ENCODE results near the gene NRBF2.
"Not testable (repeated sequence)": the region's sequence is repeated elsewhere in the genome, so short reads cannot be mapped to it uniquely, and the experiment has no call there.

NRBF2 gene

DNA sequence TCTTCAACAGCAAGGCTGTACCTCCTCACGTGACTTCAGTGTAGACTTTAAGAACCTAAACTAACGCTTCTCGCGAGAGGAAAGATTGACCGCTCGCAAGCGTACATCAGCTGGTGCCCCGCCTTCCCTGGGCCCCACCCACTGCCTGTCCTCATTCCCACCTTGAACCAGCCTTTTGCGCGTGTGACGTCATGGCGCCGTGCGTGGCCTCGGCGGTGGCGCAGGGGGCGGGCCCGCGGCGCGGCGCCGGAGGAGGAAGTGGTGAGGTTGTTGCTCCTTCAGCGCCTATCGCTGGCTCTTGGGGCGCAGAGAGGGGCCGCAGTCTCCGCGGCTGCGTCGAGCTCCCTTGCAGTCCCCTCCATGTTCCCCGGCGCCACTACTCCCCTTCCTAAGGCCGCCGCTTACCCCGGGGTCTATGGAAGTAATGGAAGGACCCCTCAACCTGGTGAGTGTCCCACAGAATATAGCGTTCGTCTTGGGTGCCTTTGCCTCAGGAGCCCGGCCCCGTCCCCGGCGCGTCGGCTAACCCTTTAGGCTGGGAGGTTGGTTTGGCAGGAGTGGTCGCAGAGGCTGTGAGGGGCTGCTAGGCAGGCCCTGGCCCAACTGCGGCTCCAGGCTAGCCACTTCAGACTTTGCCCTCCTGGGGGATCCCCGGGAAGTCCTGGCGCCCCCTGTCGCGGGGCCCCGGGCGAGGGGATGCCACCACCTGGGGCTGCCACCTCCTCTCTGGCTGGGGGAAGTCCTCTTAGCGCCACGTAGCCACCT is at the start of gene NRBF2:
TSS of gene NRBF2 (plus strand) at position 273 of the 765 bp plus-strand sequence. CDS start at position 416, 143 bp downstream.
- Histone ChIP-seq H3K9me3 (ENCODE audit: control insufficient read depth in 1 of 2, low read length in 2 of 2) (no peaks in the 10 kb centered on the region), H3K27ac (ENCODE audit: low read length) (peak within 1 kb of the TSS; percentile 66), H3K27me3 (ENCODE audit: low read depth, low read length) (no peaks in the 10 kb centered on the region), H3K4me1 (ENCODE audit: control insufficient read depth in 1 of 2, insufficient read depth in 2 of 2, low read length in 2 of 2) (peaks cover 0 to 18% of the 10 kb centered on the region in 2 donors), H3K36me3 (ENCODE audit: control insufficient read depth in 1 of 2, insufficient read depth in 2 of 2, low read length in 2 of 2) (no peaks in the 10 kb centered on the region), H3K4me3 (ENCODE audit: low read depth in 1 of 2, low read length in 2 of 2) (peak within 1 kb of the TSS; percentile 69 to 95)

- not testable (repeated sequence) for H3K36me3 ChIP-seq (ENCODE audit: control insufficient read depth in 1 of 2, insufficient read depth in 2 of 2, low read length in 2 of 2); H3K4me1 ChIP-seq (ENCODE audit: control insufficient read depth in 1 of 2, insufficient read depth in 2 of 2, low read length in 2 of 2); H3K27ac ChIP-seq (ENCODE audit: low read length); H3K27me3 ChIP-seq (ENCODE audit: low read depth, low read length); H3K4me3 ChIP-seq (ENCODE audit: low read depth in 1 of 2, low read length in 2 of 2); H3K9me3 ChIP-seq (ENCODE audit: control insufficient read depth in 1 of 2, low read length in 2 of 2)
Measured at GRCh38 chr10:63083406-63083805, 49.7 kb upstream of the NRBF2 start.

- no peaks in the 10 kb centered on the region for H3K27me3 ChIP-seq (ENCODE audit: low read depth, low read length)
- no peaks in the 10 kb centered on the region for H3K9me3 ChIP-seq (ENCODE audit: control insufficient read depth in 1 of 2, low read length in 2 of 2)
- H3K27ac ChIP-seq (ENCODE audit: low read length): no peak overlapping the region
- H3K4me3 ChIP-seq (ENCODE audit: low read depth in 1 of 2, low read length in 2 of 2): no peak overlapping the region
- no peaks in the 10 kb centered on the region for H3K36me3 ChIP-seq (ENCODE audit: control insufficient read depth in 1 of 2, insufficient read depth in 2 of 2, low read length in 2 of 2)
- H3K4me1 ChIP-seq (ENCODE audit: control insufficient read depth in 1 of 2, insufficient read depth in 2 of 2, low read length in 2 of 2): no peaks in the 10 kb centered on the region
Measured at GRCh38 chr10:63083904-63084689, 49.0 kb upstream of the NRBF2 start.

DNA sequence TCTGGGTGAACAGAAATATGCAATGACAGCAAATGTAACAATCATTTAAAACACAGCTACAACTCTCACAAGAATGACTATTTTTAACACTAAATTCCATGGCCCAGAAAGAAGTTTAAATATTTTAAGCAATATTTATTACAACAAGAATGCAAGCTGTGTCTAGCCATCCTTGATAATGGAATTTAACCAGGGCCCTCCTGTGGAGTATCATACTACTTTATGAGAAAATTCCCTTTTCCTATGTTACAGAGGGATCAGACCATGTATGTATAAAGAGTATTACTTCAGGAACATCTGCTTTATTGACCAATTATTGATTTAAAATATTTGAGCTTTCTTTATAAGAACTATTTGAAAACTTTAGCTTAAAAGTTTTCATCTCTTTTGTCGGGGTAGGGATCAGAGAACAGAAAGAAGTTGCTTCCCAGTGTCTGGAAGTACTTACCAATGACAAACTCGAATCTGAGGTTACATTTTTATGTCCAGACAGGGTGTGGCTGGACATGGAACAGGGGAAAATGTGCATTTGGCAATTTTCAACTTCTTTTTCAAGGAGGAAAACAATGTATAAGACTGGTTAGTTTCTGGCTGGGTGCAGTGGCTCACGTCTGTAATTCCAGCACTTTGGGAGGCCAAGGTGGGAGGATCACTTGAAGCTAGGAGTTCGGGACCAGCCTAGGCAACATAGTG is 48.3 kb upstream of the NRBF2 start:
- H3K4me3 ChIP-seq (ENCODE audit: low read depth in 1 of 2, low read length in 2 of 2): no peak overlapping the region
- no peak overlapping the region for H3K27ac ChIP-seq (ENCODE audit: low read length)

GRCh38 chr10:63093227-63093626 is 39.9 kb upstream of the NRBF2 start:
- Histone ChIP-seq H3K27me3 (ENCODE audit: low read depth, low read length) (no peaks in the 10 kb centered on the region), H3K4me3 (ENCODE audit: low read depth in 1 of 2, low read length in 2 of 2) (no peak overlapping the region), H3K36me3 (ENCODE audit: control insufficient read depth in 1 of 2, insufficient read depth in 2 of 2, low read length in 2 of 2) (no peaks in the 10 kb centered on the region), H3K27ac (ENCODE audit: low read length) (no peak overlapping the region), H3K9me3 (ENCODE audit: control insufficient read depth in 1 of 2, low read length in 2 of 2) (no peaks in the 10 kb centered on the region), H3K4me1 (ENCODE audit: control insufficient read depth in 1 of 2, insufficient read depth in 2 of 2, low read length in 2 of 2) (no peaks in the 10 kb centered on the region)

More for the DNA sequence above, 48.3 kb upstream of the NRBF2 start:
- Histone ChIP-seq H3K36me3 (ENCODE audit: control insufficient read depth in 1 of 2, insufficient read depth in 2 of 2, low read length in 2 of 2) (no peaks in the 10 kb centered on the region), H3K9me3 (ENCODE audit: control insufficient read depth in 1 of 2, low read length in 2 of 2) (no peaks in the 10 kb centered on the region), H3K27me3 (ENCODE audit: low read depth, low read length) (no peaks in the 10 kb centered on the region), H3K4me1 (ENCODE audit: control insufficient read depth in 1 of 2, insufficient read depth in 2 of 2, low read length in 2 of 2) (no peaks in the 10 kb centered on the region)

GRCh38 chr10:63094405-63094804 is 38.7 kb upstream of the NRBF2 start:
- H3K4me1 ChIP-seq (ENCODE audit: control insufficient read depth in 1 of 2, insufficient read depth in 2 of 2, low read length in 2 of 2): no peaks in the 10 kb centered on the region
- H3K4me3 ChIP-seq (ENCODE audit: low read depth in 1 of 2, low read length in 2 of 2): no peak overlapping the region
- no peaks in the 10 kb centered on the region for H3K36me3 ChIP-seq (ENCODE audit: control insufficient read depth in 1 of 2, insufficient read depth in 2 of 2, low read length in 2 of 2)
- no peaks in the 10 kb centered on the region for H3K9me3 ChIP-seq (ENCODE audit: control insufficient read depth in 1 of 2, low read length in 2 of 2)
- no peaks in the 10 kb centered on the region for H3K27me3 ChIP-seq (ENCODE audit: low read depth, low read length)
- no peak overlapping the region for H3K27ac ChIP-seq (ENCODE audit: low read length)

DNA sequence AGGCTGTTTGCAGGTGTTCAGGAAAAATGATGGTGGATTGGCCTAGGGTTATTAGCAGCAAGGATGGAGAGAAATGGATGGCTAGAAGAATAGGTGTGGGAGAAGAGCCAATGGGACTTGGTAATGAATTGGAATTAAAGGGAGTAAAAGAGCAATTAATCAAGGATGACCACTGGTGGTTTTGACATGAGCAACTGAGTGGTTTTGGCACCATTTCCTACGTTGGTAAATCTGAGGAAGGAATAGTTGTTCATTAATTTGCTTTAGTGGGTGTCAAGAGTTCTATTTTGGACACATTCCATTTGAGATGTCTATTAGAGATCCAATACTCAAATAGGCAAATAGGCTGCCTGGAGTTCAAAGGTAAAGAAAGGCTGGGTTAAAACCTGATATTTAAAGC is 38.2 kb upstream of the NRBF2 start:
- Histone ChIP-seq H3K27ac (ENCODE audit: low read length) (no peak overlapping the region), H3K27me3 (ENCODE audit: low read depth, low read length) (no peaks in the 10 kb centered on the region), H3K4me1 (ENCODE audit: control insufficient read depth in 1 of 2, insufficient read depth in 2 of 2, low read length in 2 of 2) (no peaks in the 10 kb centered on the region), H3K9me3 (ENCODE audit: control insufficient read depth in 1 of 2, low read length in 2 of 2) (no peaks in the 10 kb centered on the region), H3K36me3 (ENCODE audit: control insufficient read depth in 1 of 2, insufficient read depth in 2 of 2, low read length in 2 of 2) (no peaks in the 10 kb centered on the region), H3K4me3 (ENCODE audit: low read depth in 1 of 2, low read length in 2 of 2) (no peak overlapping the region)

DNA sequence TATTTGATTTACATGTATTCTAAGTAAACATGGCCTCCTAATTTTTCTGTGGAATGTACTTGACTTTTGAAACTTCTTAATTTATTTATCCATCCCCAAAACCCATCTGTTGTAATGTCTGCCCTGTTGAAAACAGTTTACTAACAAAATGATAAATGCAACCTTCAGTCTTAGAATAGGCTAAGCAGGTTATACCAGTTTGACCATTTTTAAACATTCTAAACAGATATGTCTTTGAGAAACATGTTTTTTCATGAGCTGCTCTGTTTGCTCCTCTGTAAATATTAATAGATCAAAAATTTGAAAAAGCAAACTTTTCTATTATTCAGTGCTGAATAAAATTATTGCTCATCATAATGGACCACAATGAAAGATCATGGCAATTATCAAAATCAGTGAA is 33.4 kb upstream of the NRBF2 start:
- H3K4me3 ChIP-seq (ENCODE audit: low read depth in 1 of 2, low read length in 2 of 2): no peak overlapping the region
- H3K27me3 ChIP-seq (ENCODE audit: low read depth, low read length): no peaks in the 10 kb centered on the region
- H3K4me1 ChIP-seq (ENCODE audit: control insufficient read depth in 1 of 2, insufficient read depth in 2 of 2, low read length in 2 of 2): no peaks in the 10 kb centered on the region
- H3K9me3 ChIP-seq (ENCODE audit: control insufficient read depth in 1 of 2, low read length in 2 of 2): no peaks in the 10 kb centered on the region
- H3K27ac ChIP-seq (ENCODE audit: low read length): no peak overlapping the region
- H3K36me3 ChIP-seq (ENCODE audit: control insufficient read depth in 1 of 2, insufficient read depth in 2 of 2, low read length in 2 of 2): no peaks in the 10 kb centered on the region

DNA sequence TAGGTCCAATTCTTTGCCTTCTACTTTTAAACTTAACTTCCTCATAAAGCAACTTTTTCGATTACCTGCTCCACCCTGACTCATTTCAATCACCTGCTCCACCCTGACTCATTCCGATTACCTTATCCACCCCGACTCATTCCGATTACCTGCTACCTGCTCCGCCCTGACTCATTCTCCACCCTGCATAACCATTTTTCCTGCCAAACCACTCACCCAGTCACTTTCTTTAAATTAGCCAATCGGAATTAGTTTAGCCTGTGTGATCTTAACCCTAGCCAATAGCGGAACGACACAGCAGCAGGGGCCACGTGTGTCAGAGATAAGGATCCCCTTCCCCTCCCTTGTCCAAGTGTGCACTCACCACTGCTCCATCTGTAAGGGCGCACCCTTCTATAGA is 32.0 kb upstream of the NRBF2 start:
- not testable (repeated sequence) for H3K9me3 ChIP-seq (ENCODE audit: control insufficient read depth in 1 of 2, low read length in 2 of 2); H3K27me3 ChIP-seq (ENCODE audit: low read depth, low read length); H3K4me3 ChIP-seq (ENCODE audit: low read depth in 1 of 2, low read length in 2 of 2); H3K27ac ChIP-seq (ENCODE audit: low read length); H3K4me1 ChIP-seq (ENCODE audit: control insufficient read depth in 1 of 2, insufficient read depth in 2 of 2, low read length in 2 of 2); H3K36me3 ChIP-seq (ENCODE audit: control insufficient read depth in 1 of 2, insufficient read depth in 2 of 2, low read length in 2 of 2)

- not testable (repeated sequence) for H3K36me3 ChIP-seq (ENCODE audit: control insufficient read depth in 1 of 2, insufficient read depth in 2 of 2, low read length in 2 of 2); H3K27me3 ChIP-seq (ENCODE audit: low read depth, low read length); H3K9me3 ChIP-seq (ENCODE audit: control insufficient read depth in 1 of 2, low read length in 2 of 2)
Measured at GRCh38 chr10:63102279-63102883, 30.7 kb upstream of the NRBF2 start.

GRCh38 chr10:63103178-63103577 is 29.9 kb upstream of the NRBF2 start:
- H3K27ac ChIP-seq (ENCODE audit: low read length); H3K4me1 ChIP-seq (ENCODE audit: control insufficient read depth in 1 of 2, insufficient read depth in 2 of 2, low read length in 2 of 2); H3K27me3 ChIP-seq (ENCODE audit: low read depth, low read length); H3K9me3 ChIP-seq (ENCODE audit: control insufficient read depth in 1 of 2, low read length in 2 of 2); H3K36me3 ChIP-seq (ENCODE audit: control insufficient read depth in 1 of 2, insufficient read depth in 2 of 2, low read length in 2 of 2); H3K4me3 ChIP-seq (ENCODE audit: low read depth in 1 of 2, low read length in 2 of 2): not testable (repeated sequence)

More at GRCh38 chr10:63102279-63102883, 30.7 kb upstream of the NRBF2 start:
- not testable (repeated sequence) for H3K27ac ChIP-seq (ENCODE audit: low read length); H3K4me3 ChIP-seq (ENCODE audit: low read depth in 1 of 2, low read length in 2 of 2); H3K4me1 ChIP-seq (ENCODE audit: control insufficient read depth in 1 of 2, insufficient read depth in 2 of 2, low read length in 2 of 2)

Data from muscle layer of duodenum (tissue), 2 donors.